Measurements from ENCODE around the gene ZSCAN21. TPM values are rescaled to one million over a fixed set of nuclear protein-coding genes. Genes with fewer than 3 reads are reported as not detected.

ZSCAN21 gene
- total RNA-seq, 2 experiments from 2014 or later, result 5.6 to 7.5 TPM

DNA sequence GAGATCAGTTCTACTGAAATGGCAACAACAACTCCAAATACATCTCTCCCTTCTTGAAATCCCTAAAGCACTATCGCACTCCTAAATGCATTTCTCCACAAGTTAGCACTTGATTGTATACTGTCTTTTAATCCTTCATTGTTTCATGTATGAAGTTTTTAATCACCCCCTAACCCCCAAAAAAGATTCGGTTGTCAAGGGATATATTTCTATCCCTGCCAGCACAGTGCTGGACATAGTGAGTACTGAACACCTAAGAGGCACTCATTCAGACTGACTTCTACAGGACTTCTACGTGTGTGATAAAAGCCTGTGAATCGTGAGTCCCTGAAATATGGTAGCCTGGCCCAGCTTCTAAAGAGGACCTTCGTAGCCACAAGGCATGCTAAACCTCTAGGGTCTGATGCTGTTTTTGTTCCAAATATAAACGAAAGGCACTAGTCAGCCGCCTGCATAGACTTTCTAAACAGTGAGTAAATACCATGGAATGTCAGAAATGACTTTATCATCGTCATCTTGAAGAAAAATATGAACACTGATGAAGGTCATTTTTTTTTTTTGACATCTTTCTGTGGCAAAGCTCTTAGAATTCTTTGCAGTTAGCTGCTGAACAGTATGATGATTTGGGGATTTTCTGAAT lies 14.6 kb upstream of the ZSCAN21 start:
- Histone ChIP-seq H2AFZ (ENCODE audit: low read length) (no peak overlapping the region), H3K36me3 (ENCODE audit: insufficient read depth, low read length) (peaks cover 66% of the 10 kb centered on the region), H3K9me3 (ENCODE audit: low read length) (no peaks in the 10 kb centered on the region), H3K79me2 (ENCODE audit: insufficient read depth, low read depth, low read length) (no peaks in the 10 kb centered on the region), H3K9me2 (ENCODE audit: insufficient read depth, low read length) (no peaks in the 10 kb centered on the region), H4K20me1 (ENCODE audit: insufficient read depth, low read length) (no peaks in the 10 kb centered on the region), H3K4me2 (ENCODE audit: low read length) (no peak overlapping the region), H3K4me3 (ENCODE audit: low read depth, low read length, poor library complexity, severe bottlenecking) (no peak overlapping the region), H3K4me1 (ENCODE audit: insufficient read depth, low read length, poor library complexity, severe bottlenecking) (peaks cover 1% of the 10 kb centered on the region), H3K27ac (ENCODE audit: low read depth, low read length, poor library complexity, severe bottlenecking) (no peak overlapping the region)
- DNase-seq (ENCODE audit: low spot score), result no peak
- TF ChIP-seq, protein P1, sequence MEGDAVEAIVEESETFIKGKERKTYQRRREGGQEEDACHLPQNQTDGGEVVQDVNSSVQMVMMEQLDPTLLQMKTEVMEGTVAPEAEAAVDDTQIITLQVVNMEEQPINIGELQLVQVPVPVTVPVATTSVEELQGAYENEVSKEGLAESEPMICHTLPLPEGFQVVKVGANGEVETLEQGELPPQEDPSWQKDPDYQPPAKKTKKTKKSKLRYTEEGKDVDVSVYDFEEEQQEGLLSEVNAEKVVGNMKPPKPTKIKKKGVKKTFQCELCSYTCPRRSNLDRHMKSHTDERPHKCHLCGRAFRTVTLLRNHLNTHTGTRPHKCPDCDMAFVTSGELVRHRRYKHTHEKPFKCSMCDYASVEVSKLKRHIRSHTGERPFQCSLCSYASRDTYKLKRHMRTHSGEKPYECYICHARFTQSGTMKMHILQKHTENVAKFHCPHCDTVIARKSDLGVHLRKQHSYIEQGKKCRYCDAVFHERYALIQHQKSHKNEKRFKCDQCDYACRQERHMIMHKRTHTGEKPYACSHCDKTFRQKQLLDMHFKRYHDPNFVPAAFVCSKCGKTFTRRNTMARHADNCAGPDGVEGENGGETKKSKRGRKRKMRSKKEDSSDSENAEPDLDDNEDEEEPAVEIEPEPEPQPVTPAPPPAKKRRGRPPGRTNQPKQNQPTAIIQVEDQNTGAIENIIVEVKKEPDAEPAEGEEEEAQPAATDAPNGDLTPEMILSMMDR (conservative IDR thresholded peaks at IDR 0.05; ENCODE audit: low read length), result no peak
- TF ChIP-seq EZH2phosphoT487 (IDR thresholded peaks at IDR 0.05; ENCODE audit: borderline replicate concordance, low read depth, low read length), result no peak
- CTCF ChIA-PET (ENCODE audit: unreplicated experiment), result no interaction called here
- BruUV-seq (replicated peaks), result no TSS peak
- POLR2A ChIA-PET, result no interaction called here
- intact Hi-C loops (cut with micrococcal nuclease; ENCODE audit: unreplicated experiment), result no loop called here

DNA sequence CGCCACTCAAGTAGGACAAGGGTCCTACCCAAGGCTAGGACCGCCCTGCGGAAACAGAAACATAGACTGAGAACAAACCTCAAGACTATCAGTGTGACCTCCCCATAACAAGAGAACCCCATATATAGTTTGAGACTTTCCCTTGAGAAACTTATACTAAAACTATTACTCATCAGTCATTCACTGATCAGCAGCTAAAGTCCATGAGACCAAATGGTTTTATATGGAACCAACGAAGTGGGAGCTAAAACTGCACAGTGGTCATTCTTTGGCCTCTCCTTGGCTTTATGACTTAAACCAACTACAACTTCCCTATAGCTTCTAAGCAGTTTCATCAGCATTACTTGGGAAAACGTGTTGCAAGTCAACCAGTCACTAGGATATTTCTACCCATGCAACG lies 13.7 kb upstream of the ZSCAN21 start:
- POLR2A ChIA-PET, result interaction anchor here (0.5 to 0.6 kb wide), 2 partner anchors 9 to 15 kb away, joined by 4 read pairs; no protein-coding TSS in a partner anchor
- DNase-seq (ENCODE audit: low spot score), result no peak
- BruUV-seq (replicated peaks), result no TSS peak
- H4K20me1 ChIP-seq (ENCODE audit: insufficient read depth, low read length), result no peaks in the 10 kb centered on the region
- no peaks in the 10 kb centered on the region for H3K9me2 ChIP-seq (ENCODE audit: insufficient read depth, low read length)
- intact Hi-C loops (cut with micrococcal nuclease; ENCODE audit: unreplicated experiment), result no loop called here
- H3K9me3 ChIP-seq (ENCODE audit: low read length), result no peaks in the 10 kb centered on the region
- peaks cover 57% of the 10 kb centered on the region for H3K36me3 ChIP-seq (ENCODE audit: insufficient read depth, low read length)
- H3K4me2 ChIP-seq (ENCODE audit: low read length), result no peak overlapping the region
- H2AFZ ChIP-seq (ENCODE audit: low read length), result no peak overlapping the region
- no peak overlapping the region for H3K27ac ChIP-seq (ENCODE audit: low read depth, low read length, poor library complexity, severe bottlenecking)
- H3K4me1 ChIP-seq (ENCODE audit: insufficient read depth, low read length, poor library complexity, severe bottlenecking), result peaks cover 10% of the 10 kb centered on the region
- TF ChIP-seq EZH2phosphoT487 (IDR thresholded peaks at IDR 0.05; ENCODE audit: borderline replicate concordance, low read depth, low read length), result no peak
- TF ChIP-seq, protein P1 (conservative IDR thresholded peaks at IDR 0.05; ENCODE audit: low read length), result no peak
- H3K4me3 ChIP-seq (ENCODE audit: low read depth, low read length, poor library complexity, severe bottlenecking), result no peak overlapping the region
- CTCF ChIA-PET (ENCODE audit: unreplicated experiment), result no interaction called here
- no peaks in the 10 kb centered on the region for H3K79me2 ChIP-seq (ENCODE audit: insufficient read depth, low read depth, low read length)

DNA sequence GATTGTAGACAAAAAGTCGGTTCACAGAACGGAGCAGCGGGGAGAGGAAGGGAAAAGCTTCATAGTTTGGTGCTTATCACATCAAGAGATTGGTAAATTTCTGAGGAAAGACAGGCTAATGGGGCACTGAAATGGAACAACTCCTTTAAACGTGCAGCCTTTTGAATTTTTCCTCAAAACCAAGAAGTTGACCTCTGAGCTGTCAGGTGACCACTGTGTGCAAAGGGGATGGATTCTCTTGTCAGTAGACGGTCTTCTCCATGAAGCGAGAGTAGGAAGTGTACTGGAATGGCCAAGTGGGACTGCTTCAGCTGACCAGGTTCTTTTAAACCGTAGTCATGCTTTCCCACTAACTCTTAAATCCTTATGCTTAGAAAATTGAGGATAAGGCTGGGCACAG lies 11.2 kb upstream of the ZSCAN21 start:
- ChIA-PET POLR2A (no interaction called here), CTCF (ENCODE audit: unreplicated experiment) (no interaction called here)
- intact Hi-C loops (cut with micrococcal nuclease; ENCODE audit: unreplicated experiment), result no loop called here
- Histone ChIP-seq H3K79me2 (ENCODE audit: insufficient read depth, low read depth, low read length) (no peaks in the 10 kb centered on the region), H3K4me1 (ENCODE audit: insufficient read depth, low read length, poor library complexity, severe bottlenecking) (peaks cover 19% of the 10 kb centered on the region), H3K27ac (ENCODE audit: low read depth, low read length, poor library complexity, severe bottlenecking) (no peak overlapping the region), H2AFZ (ENCODE audit: low read length) (no peak overlapping the region), H3K9me3 (ENCODE audit: low read length) (no peaks in the 10 kb centered on the region), H4K20me1 (ENCODE audit: insufficient read depth, low read length) (no peaks in the 10 kb centered on the region), H3K9me2 (ENCODE audit: insufficient read depth, low read length) (no peaks in the 10 kb centered on the region), H3K36me3 (ENCODE audit: insufficient read depth, low read length) (peaks cover 39% of the 10 kb centered on the region), H3K4me3 (ENCODE audit: low read depth, low read length, poor library complexity, severe bottlenecking) (no peak overlapping the region), H3K4me2 (ENCODE audit: low read length) (no peak overlapping the region)
- DNase-seq (ENCODE audit: low spot score), result no peak
- TF ChIP-seq, protein P1 (conservative IDR thresholded peaks at IDR 0.05; ENCODE audit: low read length), result no peak
- no peak for TF ChIP-seq EZH2phosphoT487 (IDR thresholded peaks at IDR 0.05; ENCODE audit: borderline replicate concordance, low read depth, low read length)
- BruUV-seq (replicated peaks), result no TSS peak
